Suprapubic skin (tissue), 4 donors: ENCODE measurements around the gene MYL9.

Source experiments
- EP300 ChIP-seq: sonication (generic); formaldehyde crosslinking; IDR thresholded peaks from one replicate; pipeline ENCODE4 v1.6.1; 2017; ENCODE audit warnings: antibody characterized with exemption
- POLR2A ChIP-seq, 2 donors: fragments of 450-650 bp; IDR thresholded peaks; one replicate each; pipeline ENCODE4 v1.6.1; 2017; ENCODE audit warnings: antibody characterized with exemption in 2 of 2, mild to moderate bottlenecking in 2 of 2, moderate library complexity in 2 of 2
- POLR2AphosphoS5 ChIP-seq, 3 donors: sonication (generic); formaldehyde crosslinking; IDR thresholded peaks; one replicate each; pipeline ENCODE4 v1.6.1; 2017; ENCODE audit warnings: antibody characterized with exemption in 3 of 3
- TF ChIP-seq, protein P1 (sequence below), 2 donors: fragments of 200-600 bp in 1 of 2; fragments of 450-650 bp in 1 of 2; sonication (generic) in 1 of 2; IDR thresholded peaks; one replicate each; pipeline ENCODE4 v1.5.1; 2016 to 2019; ENCODE audit warnings: antibody characterized with exemption in 2 of 2, mild to moderate bottlenecking in 1 of 2, moderate library complexity in 1 of 2

DNA sequence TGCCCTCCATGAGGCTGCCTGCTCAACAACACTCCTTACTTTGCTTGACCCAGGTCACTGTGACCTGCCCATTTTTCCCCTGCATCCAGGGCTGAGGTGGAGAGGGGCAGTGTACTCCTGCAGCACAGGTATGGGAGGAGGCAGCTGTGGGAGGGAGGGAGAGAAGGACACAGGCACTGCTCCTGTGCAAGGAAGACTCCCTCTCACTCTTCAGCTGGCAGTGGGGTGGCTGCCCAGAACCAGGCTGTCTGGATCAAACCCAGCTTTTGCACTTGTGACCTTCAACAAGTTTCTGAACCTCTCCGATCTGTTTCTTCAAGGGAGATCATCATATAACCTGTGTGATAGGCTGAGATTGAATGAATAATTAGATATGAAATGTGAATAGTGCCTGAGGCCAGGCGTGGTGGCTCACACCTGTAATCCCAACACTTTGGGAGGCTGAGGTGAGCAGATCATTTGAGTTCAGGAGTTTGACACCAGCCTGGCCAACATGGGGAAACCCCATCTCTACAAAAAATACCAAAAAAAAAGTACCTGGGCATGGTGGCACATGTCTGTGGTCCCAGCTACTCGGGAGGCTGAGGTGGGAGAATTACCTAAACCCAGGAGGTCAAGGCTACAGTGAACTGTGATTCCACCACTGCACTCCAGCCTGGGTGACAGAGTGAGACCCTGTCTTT, 46.2 kb downstream of the MYL9 start:
- TF ChIP-seq, protein P1, sequence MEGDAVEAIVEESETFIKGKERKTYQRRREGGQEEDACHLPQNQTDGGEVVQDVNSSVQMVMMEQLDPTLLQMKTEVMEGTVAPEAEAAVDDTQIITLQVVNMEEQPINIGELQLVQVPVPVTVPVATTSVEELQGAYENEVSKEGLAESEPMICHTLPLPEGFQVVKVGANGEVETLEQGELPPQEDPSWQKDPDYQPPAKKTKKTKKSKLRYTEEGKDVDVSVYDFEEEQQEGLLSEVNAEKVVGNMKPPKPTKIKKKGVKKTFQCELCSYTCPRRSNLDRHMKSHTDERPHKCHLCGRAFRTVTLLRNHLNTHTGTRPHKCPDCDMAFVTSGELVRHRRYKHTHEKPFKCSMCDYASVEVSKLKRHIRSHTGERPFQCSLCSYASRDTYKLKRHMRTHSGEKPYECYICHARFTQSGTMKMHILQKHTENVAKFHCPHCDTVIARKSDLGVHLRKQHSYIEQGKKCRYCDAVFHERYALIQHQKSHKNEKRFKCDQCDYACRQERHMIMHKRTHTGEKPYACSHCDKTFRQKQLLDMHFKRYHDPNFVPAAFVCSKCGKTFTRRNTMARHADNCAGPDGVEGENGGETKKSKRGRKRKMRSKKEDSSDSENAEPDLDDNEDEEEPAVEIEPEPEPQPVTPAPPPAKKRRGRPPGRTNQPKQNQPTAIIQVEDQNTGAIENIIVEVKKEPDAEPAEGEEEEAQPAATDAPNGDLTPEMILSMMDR (IDR thresholded peaks at IDR 0.05): no peak
- TF ChIP-seq POLR2AphosphoS5 (IDR thresholded peaks at IDR 0.05): no peak
- TF ChIP-seq POLR2A (IDR thresholded peaks at IDR 0.05): no peak
- no peak for TF ChIP-seq EP300
